Upper lobe of left lung (tissue), 4 donors: ENCODE results near the gene FUT6.

Experiments used
- POLR2A ChIP-seq, 4 donors: fragments of 450-650 bp; IDR thresholded peaks; one replicate each; pipeline ENCODE4 v1.5.1; 2016 to 2017; ENCODE audit warnings: antibody characterized with exemption in 4 of 4, mild to moderate bottlenecking in 2 of 4
- TF ChIP-seq, protein P1 (sequence below), 6 experiments: fragments of 450-650 bp in 4 of 6; fragments of 200-600 bp in 2 of 6; sonication (generic) in 2 of 6; IDR thresholded peaks; one replicate each; pipeline ENCODE4 v1.5.1; 2016 to 2019; ENCODE audit warnings: antibody characterized with exemption in 6 of 6

DNA sequence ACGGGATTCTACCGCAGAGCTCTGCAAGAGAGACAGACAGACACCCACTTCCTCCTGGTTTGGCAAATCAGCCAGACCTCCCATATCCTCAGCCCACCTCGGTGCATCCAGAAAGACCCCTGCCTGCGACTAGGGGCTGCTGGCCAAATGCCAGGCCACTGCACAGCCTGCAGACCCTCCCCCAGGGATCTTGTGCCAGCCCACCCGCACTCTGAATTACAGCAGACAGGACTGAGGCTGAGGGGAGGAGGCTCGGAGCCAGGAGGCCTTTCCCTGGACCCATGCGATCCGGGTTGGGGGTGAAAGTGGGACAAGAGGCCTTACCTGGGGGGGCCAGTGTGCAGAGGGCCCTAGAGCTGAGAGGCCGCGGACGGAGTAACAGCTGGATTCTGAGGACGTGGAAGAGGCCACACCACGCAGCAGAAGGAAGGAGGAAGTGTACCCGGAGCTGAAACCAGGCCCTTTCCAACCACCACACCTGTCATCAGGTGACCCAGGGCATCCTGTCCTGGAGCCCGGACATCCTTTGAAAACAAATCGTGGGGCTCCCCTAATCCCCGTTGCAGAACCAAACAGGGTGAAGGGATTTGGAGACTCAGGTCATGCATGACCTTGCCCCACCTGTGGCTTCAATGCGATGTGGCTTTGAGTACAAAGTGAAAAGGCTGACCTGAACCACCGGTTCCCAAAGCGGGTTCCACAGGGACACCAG, 993 bp downstream of the FUT6 start:
- TF ChIP-seq POLR2A (IDR thresholded peaks at IDR 0.05), result no peak
- TF ChIP-seq, protein P1, sequence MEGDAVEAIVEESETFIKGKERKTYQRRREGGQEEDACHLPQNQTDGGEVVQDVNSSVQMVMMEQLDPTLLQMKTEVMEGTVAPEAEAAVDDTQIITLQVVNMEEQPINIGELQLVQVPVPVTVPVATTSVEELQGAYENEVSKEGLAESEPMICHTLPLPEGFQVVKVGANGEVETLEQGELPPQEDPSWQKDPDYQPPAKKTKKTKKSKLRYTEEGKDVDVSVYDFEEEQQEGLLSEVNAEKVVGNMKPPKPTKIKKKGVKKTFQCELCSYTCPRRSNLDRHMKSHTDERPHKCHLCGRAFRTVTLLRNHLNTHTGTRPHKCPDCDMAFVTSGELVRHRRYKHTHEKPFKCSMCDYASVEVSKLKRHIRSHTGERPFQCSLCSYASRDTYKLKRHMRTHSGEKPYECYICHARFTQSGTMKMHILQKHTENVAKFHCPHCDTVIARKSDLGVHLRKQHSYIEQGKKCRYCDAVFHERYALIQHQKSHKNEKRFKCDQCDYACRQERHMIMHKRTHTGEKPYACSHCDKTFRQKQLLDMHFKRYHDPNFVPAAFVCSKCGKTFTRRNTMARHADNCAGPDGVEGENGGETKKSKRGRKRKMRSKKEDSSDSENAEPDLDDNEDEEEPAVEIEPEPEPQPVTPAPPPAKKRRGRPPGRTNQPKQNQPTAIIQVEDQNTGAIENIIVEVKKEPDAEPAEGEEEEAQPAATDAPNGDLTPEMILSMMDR (IDR thresholded peaks at IDR 0.05), result no peak
